Measurements from ENCODE around the gene DR1.

Gene DR1

GRCh38 chr1:93345633-93346420 is at the start of gene DR1:
TSS of gene DR1 (plus strand) at chr1:93345907. CDS start at chr1:93346646, 739 bp downstream.
- no peak for TF ChIP-seq ZFX (IDR thresholded peaks at IDR 0.05; ENCODE audit: borderline replicate concordance)
- no peak for TF ChIP-seq CTCF (IDR thresholded peaks at IDR 0.05)
- peak within 1 kb of the TSS; percentile 98 for H3K27ac ChIP-seq

GRCh38 chr1:93296555-93297154 is 49.1 kb upstream of the DR1 start:
- no peak overlapping the region for H3K27ac ChIP-seq
- TF ChIP-seq ZFX (IDR thresholded peaks at IDR 0.05; ENCODE audit: borderline replicate concordance) (no peak), CTCF (IDR thresholded peaks at IDR 0.05) (no peak)

GRCh38 chr1:93301131-93301530 is 44.6 kb upstream of the DR1 start:
- TF ChIP-seq CTCF (IDR thresholded peaks at IDR 0.05) (no peak), ZFX (IDR thresholded peaks at IDR 0.05; ENCODE audit: borderline replicate concordance) (no peak)
- no peak overlapping the region for H3K27ac ChIP-seq

GRCh38 chr1:93302078-93302477 is 43.6 kb upstream of the DR1 start:
- TF ChIP-seq ZFX (IDR thresholded peaks at IDR 0.05; ENCODE audit: borderline replicate concordance): no peak
- no peak for TF ChIP-seq CTCF (IDR thresholded peaks at IDR 0.05)
- no peak overlapping the region for H3K27ac ChIP-seq

- no peak overlapping the region for H3K27ac ChIP-seq
- no peak for TF ChIP-seq ZFX (IDR thresholded peaks at IDR 0.05; ENCODE audit: borderline replicate concordance)
- TF ChIP-seq CTCF (IDR thresholded peaks at IDR 0.05): peak; percentile 94
Measured at GRCh38 chr1:93304716-93305138, 41.0 kb upstream of the DR1 start.

GRCh38 chr1:93306920-93307319 is 38.8 kb upstream of the DR1 start:
- no peak overlapping the region for H3K27ac ChIP-seq
- TF ChIP-seq ZFX (IDR thresholded peaks at IDR 0.05; ENCODE audit: borderline replicate concordance): no peak
- TF ChIP-seq CTCF (IDR thresholded peaks at IDR 0.05): no peak

GRCh38 chr1:93313026-93313425 is 32.7 kb upstream of the DR1 start:
- TF ChIP-seq ZFX (IDR thresholded peaks at IDR 0.05; ENCODE audit: borderline replicate concordance): no peak
- no peak for TF ChIP-seq CTCF (IDR thresholded peaks at IDR 0.05)
- no peak overlapping the region for H3K27ac ChIP-seq

Measured in 22Rv1 (cell line).